ENCODE results near the gene SPON2.

DNA sequence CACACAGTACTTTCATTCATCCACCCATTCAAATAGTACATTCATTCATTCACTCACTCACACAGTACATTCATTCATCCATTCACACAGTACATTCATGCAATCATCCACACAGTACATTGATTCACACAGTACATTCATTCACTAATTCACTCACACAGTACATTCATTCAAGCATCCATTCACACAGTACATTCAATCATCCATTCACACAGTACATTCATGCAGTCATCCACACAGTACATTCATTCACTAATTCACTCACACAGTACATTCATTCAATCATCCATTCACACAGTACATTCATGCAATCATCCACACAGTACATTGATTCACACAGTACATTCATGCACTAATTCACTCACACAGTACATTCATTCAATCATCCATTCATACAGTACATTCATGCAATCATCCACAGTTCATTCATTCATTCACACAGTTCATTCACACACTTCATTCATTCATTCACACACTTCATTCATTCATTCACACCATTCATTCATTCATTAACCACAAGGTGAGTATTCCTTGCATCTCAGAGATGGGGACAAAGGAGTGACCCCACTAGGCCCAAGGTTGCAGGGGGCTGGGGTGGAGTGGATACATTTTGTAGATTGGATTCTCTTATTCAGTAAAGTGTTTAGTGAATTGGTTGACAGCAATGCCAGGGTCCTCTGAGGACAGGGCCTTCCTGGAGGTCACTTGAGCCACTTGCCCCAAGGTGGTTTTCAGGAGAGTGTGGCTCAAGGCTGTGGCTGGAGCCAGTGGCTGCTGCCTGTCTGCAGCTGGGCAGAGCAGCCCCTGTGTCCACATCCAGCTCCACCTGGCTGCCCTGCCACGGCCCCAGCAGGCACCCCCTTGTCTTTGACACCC lies 4.3 kb upstream of the SPON2 start:
- TF ChIP-seq, protein P1, sequence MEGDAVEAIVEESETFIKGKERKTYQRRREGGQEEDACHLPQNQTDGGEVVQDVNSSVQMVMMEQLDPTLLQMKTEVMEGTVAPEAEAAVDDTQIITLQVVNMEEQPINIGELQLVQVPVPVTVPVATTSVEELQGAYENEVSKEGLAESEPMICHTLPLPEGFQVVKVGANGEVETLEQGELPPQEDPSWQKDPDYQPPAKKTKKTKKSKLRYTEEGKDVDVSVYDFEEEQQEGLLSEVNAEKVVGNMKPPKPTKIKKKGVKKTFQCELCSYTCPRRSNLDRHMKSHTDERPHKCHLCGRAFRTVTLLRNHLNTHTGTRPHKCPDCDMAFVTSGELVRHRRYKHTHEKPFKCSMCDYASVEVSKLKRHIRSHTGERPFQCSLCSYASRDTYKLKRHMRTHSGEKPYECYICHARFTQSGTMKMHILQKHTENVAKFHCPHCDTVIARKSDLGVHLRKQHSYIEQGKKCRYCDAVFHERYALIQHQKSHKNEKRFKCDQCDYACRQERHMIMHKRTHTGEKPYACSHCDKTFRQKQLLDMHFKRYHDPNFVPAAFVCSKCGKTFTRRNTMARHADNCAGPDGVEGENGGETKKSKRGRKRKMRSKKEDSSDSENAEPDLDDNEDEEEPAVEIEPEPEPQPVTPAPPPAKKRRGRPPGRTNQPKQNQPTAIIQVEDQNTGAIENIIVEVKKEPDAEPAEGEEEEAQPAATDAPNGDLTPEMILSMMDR (IDR thresholded peaks at IDR 0.05): no peak
- TF ChIP-seq, protein P2, sequence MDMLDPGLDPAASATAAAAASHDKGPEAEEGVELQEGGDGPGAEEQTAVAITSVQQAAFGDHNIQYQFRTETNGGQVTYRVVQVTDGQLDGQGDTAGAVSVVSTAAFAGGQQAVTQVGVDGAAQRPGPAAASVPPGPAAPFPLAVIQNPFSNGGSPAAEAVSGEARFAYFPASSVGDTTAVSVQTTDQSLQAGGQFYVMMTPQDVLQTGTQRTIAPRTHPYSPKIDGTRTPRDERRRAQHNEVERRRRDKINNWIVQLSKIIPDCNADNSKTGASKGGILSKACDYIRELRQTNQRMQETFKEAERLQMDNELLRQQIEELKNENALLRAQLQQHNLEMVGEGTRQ (CRISPR knock-in tag; IDR thresholded peaks at IDR 0.05): no peak
- TF ChIP-seq SP1 (CRISPR knock-in tag; conservative IDR thresholded peaks at IDR 0.05): no peak
